ENCODE measurements around the gene PLEKHH1. TPM values are rescaled to one million over a fixed set of nuclear protein-coding genes. Genes with fewer than 3 reads are reported as not detected.

PLEKHH1 gene
- polyA plus RNA-seq, 1 donor from 2014 or later: 34.1 TPM

DNA sequence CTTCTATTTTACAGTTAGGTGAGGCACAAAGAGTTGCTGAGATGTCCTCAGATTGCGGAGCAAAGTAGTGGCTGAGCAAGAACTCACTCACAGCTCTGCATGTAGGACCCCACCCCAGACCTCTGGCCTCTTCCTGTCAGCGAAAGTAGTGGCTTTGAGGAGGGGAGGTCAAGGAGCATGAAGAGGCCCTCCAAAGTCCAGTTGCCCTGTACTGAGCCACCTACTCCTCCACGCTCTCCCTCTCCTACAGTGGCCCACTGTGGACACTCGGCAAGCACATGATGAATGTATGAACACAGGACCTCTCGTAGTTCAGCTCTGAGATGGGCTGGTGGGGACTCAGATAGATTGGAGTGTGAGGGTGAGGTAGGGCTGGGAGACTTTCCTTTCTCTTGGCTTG is 5.3 kb upstream of the PLEKHH1 start:
- Histone ChIP-seq H3K9me3 (ENCODE audit: low read length) (no peaks in the 10 kb centered on the region), H3K27ac (ENCODE audit: low read length) (no peak overlapping the region), H3K9me2 (ENCODE audit: insufficient read depth, low read length) (no peaks in the 10 kb centered on the region), H3F3A (ENCODE audit: insufficient read depth, low read length, poor library complexity, severe bottlenecking) (no peaks in the 10 kb centered on the region), H3K79me2 (replicated peaks; ENCODE audit: insufficient read depth, low read length) (no peaks in the 10 kb centered on the region), H3K9ac (ENCODE audit: low read length) (no peak overlapping the region), H4K20me1 (ENCODE audit: insufficient read depth) (no peaks in the 10 kb centered on the region), H2AFZ (ENCODE audit: low read depth, low read length) (no peak overlapping the region), H3K4me3 (ENCODE audit: low read length) (no peak overlapping the region), H3K4me2 (ENCODE audit: low read length) (no peak overlapping the region), H3K27me3 (ENCODE audit: insufficient read depth, low read depth, low read length) (no peaks in the 10 kb centered on the region), H3K36me3 (ENCODE audit: insufficient read depth, low read length) (no peaks in the 10 kb centered on the region)
- TF ChIP-seq MXI1 (conservative IDR thresholded peaks at IDR 0.05; ENCODE audit: poor library complexity, severe bottlenecking) (no peak), EZH2 (IDR thresholded peaks at IDR 0.05; ENCODE audit: borderline replicate concordance, insufficient read depth, low read length, poor library complexity, severe bottlenecking) (no peak), TAF1 (IDR thresholded peaks at IDR 0.05; ENCODE audit: low read depth) (no peak), EP300 (conservative IDR thresholded peaks at IDR 0.05; ENCODE audit: poor library complexity, severe bottlenecking) (no peak), SMC3 (conservative IDR thresholded peaks at IDR 0.05; ENCODE audit: poor library complexity) (no peak), POLR2AphosphoS5 (IDR thresholded peaks at IDR 0.05) (no peak), REST (IDR thresholded peaks at IDR 0.05; ENCODE audit: borderline replicate concordance) (no peak), RAD21 (conservative IDR thresholded peaks at IDR 0.05) (no peak)
- TF ChIP-seq, protein P1, sequence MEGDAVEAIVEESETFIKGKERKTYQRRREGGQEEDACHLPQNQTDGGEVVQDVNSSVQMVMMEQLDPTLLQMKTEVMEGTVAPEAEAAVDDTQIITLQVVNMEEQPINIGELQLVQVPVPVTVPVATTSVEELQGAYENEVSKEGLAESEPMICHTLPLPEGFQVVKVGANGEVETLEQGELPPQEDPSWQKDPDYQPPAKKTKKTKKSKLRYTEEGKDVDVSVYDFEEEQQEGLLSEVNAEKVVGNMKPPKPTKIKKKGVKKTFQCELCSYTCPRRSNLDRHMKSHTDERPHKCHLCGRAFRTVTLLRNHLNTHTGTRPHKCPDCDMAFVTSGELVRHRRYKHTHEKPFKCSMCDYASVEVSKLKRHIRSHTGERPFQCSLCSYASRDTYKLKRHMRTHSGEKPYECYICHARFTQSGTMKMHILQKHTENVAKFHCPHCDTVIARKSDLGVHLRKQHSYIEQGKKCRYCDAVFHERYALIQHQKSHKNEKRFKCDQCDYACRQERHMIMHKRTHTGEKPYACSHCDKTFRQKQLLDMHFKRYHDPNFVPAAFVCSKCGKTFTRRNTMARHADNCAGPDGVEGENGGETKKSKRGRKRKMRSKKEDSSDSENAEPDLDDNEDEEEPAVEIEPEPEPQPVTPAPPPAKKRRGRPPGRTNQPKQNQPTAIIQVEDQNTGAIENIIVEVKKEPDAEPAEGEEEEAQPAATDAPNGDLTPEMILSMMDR (IDR thresholded peaks at IDR 0.05; ENCODE audit: poor library complexity, severe bottlenecking): no peak

GRCh38 chr14:67528276-67528675 is 4.8 kb upstream of the PLEKHH1 start:
- Histone ChIP-seq H3K27ac (ENCODE audit: low read length) (no peak overlapping the region), H3K79me2 (replicated peaks; ENCODE audit: insufficient read depth, low read length) (no peaks in the 10 kb centered on the region), H3K4me3 (ENCODE audit: low read length) (no peak overlapping the region), H3F3A (ENCODE audit: insufficient read depth, low read length, poor library complexity, severe bottlenecking) (no peaks in the 10 kb centered on the region), H4K20me1 (ENCODE audit: insufficient read depth) (no peaks in the 10 kb centered on the region), H3K27me3 (ENCODE audit: insufficient read depth, low read depth, low read length) (no peaks in the 10 kb centered on the region), H3K9ac (ENCODE audit: low read length) (no peak overlapping the region), H2AFZ (ENCODE audit: low read depth, low read length) (no peak overlapping the region), H3K4me2 (ENCODE audit: low read length) (no peak overlapping the region), H3K9me2 (ENCODE audit: insufficient read depth, low read length) (no peaks in the 10 kb centered on the region), H3K9me3 (ENCODE audit: low read length) (no peaks in the 10 kb centered on the region), H3K36me3 (ENCODE audit: insufficient read depth, low read length) (no peaks in the 10 kb centered on the region)
- TF ChIP-seq RAD21 (conservative IDR thresholded peaks at IDR 0.05) (no peak), POLR2AphosphoS5 (IDR thresholded peaks at IDR 0.05) (no peak), MXI1 (conservative IDR thresholded peaks at IDR 0.05; ENCODE audit: poor library complexity, severe bottlenecking) (no peak), TAF1 (IDR thresholded peaks at IDR 0.05; ENCODE audit: low read depth) (no peak), EZH2 (IDR thresholded peaks at IDR 0.05; ENCODE audit: borderline replicate concordance, insufficient read depth, low read length, poor library complexity, severe bottlenecking) (no peak), EP300 (conservative IDR thresholded peaks at IDR 0.05; ENCODE audit: poor library complexity, severe bottlenecking) (no peak), SMC3 (conservative IDR thresholded peaks at IDR 0.05; ENCODE audit: poor library complexity) (no peak), REST (IDR thresholded peaks at IDR 0.05; ENCODE audit: borderline replicate concordance) (no peak)
- TF ChIP-seq, protein P1 (IDR thresholded peaks at IDR 0.05; ENCODE audit: poor library complexity, severe bottlenecking): no peak

Data from neural cell (in vitro differentiated cells).